ENCODE results near the gene SERPINB6.

DNA sequence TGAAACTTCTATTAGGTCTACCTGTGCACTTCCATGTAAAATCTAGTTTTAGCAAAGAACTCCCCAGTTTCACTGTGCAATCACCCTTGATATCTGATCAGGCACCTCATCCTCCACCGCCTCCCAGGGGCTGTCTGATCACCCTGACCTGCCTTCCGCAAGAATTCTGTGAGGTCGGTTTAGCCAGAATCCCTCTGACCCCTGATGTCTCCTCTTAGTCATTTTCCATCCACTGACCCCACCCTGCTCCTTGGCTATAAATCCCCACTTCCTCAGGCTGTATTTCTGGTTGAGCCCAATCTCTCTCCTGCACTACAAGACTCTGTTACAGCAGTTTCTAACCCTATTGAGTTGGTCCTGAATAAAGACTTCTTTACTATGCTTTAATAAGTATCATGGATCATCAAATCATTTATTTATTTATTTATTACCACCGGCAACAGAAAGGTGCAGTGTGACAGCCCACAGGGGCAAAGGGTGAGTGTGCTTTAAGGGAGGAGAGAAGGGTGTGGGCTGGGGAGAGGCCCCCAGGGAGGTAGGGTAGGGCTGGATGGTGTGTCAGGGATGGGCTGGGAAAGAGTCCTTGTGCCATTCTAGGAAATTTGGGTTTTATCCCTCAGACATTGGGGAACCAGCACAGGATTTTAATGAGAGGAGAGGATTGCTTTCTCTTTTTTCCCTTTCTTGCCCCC, 11.2 kb upstream of the SERPINB6 start:
- TF ChIP-seq POLR2AphosphoS5 (IDR thresholded peaks at IDR 0.05; ENCODE audit: borderline replicate concordance, low read depth, low read length) = no peak
- TF ChIP-seq EZH2 (IDR thresholded peaks at IDR 0.05) = no peak
